Activated T-helper 2 cell treated with anti-CD3 and anti-CD28 coated beads, Interferon-gamma antibody, Interleukin-2, Interleukin-4, amounts not matched to agents 10 μg/mL and 5 μg/mL and 100 μg/mL, durations not matched to agents 14 hours and 24 hours and 36 hours (primary cell): ENCODE results near the gene HPD. TPM values are rescaled to one million over a fixed set of nuclear protein-coding genes. Genes with fewer than 3 reads are reported as not detected.
A peak's percentile ranks its signal among the peaks of the same experiment; 100 is the strongest.
"Not testable (repeated sequence)": the region's sequence is repeated elsewhere in the genome, so short reads cannot be mapped to it uniquely, and the experiment has no call there.

Experiments
- DNase-seq: peaks from one replicate; pipeline ENCODE4 v3.0.0; 2021; ENCODE audit warnings: low spot score
- H3K27ac Mint-ChIP-seq: one replicate; pipeline ENCODE4 v1.8.0; 2021; ENCODE audit warnings: mixed read lengths
- H3K27me3 Mint-ChIP-seq: one replicate; pipeline ENCODE4 v1.8.0; 2021; ENCODE audit warnings: low read depth, mixed read lengths
- H3K36me3 Mint-ChIP-seq: one replicate; pipeline ENCODE4 v1.8.0; 2021; ENCODE audit warnings: low read depth, mixed read lengths
- H3K4me1 Mint-ChIP-seq: one replicate; pipeline ENCODE4 v1.8.0; 2021; ENCODE audit warnings: low read depth, mixed read lengths
- H3K4me3 Mint-ChIP-seq: one replicate; pipeline ENCODE4 v1.8.0; 2021; ENCODE audit warnings: low read depth, mild to moderate bottlenecking, moderate library complexity, mixed read lengths
- H3K9me3 Mint-ChIP-seq: one replicate; pipeline ENCODE4 v1.8.0; 2021; ENCODE audit warnings: mixed read lengths
- intact Hi-C: fragments of 100-400 bp; cut with micrococcal nuclease; formaldehyde crosslinking; loops from one replicate; pipeline ENCODE4 v1.15.1; 2023
- total RNA-seq: library from RNA; stranded (reverse); gene quantifications from 2 replicates; pipeline ENCODE4 v1.2.3, GENCODE V29; 2022

HPD gene
- total RNA-seq, 1 donor from 2014 or later: not detected

- intact Hi-C loops: loop anchor here (1.0 to 10.0 kb wide), 5 partner anchors 31 to 173 kb away; partner anchors contain the start of genes CFAP251 and TMEM120B
Observed at GRCh38 chr12:121888083-121888477, 29.4 kb upstream of the HPD start.

GRCh38 chr12:121885129-121885528, 26.5 kb upstream of the HPD start:
- intact Hi-C loops: loop anchor here (10.0 kb wide), 1 partner anchor 170 kb away; the partner anchor contains the start of gene TMEM120B
- H3K36me3 Mint-ChIP-seq, H3K27ac Mint-ChIP-seq, H3K27me3 Mint-ChIP-seq, H3K9me3 Mint-ChIP-seq, DNase-seq, H3K4me3 Mint-ChIP-seq, H3K4me1 Mint-ChIP-seq: not testable (repeated sequence)

More at GRCh38 chr12:121888083-121888477, 29.4 kb upstream of the HPD start:
- Mint-ChIP-seq H3K9me3 (no peaks in the 10 kb centered on the region), H3K36me3 (peaks cover 22% of the 10 kb centered on the region), H3K27ac (peak overlapping the region; percentile 99), H3K4me1 (peaks cover 16% of the 10 kb centered on the region), H3K4me3 (peak overlapping the region; percentile 99), H3K27me3 (peaks cover 5% of the 10 kb centered on the region)
- DNase-seq: no peak

GRCh38 chr12:121883315-121883660, 24.6 kb upstream of the HPD start:
- no peak overlapping the region for H3K4me3 Mint-ChIP-seq

GRCh38 chr12:121876080-121876447, 17.4 kb upstream of the HPD start:
- H3K4me1 Mint-ChIP-seq, DNase-seq, H3K9me3 Mint-ChIP-seq, H3K27ac Mint-ChIP-seq, intact Hi-C loops, H3K36me3 Mint-ChIP-seq, H3K4me3 Mint-ChIP-seq, H3K27me3 Mint-ChIP-seq: not testable (repeated sequence)

More at GRCh38 chr12:121883315-121883660, 24.6 kb upstream of the HPD start:
- no peaks in the 10 kb centered on the region for H3K9me3 Mint-ChIP-seq
- no peak for DNase-seq
- intact Hi-C loops: loop anchor here (10.0 kb wide), 1 partner anchor 168 kb away; the partner anchor contains the start of gene TMEM120B
- H3K27me3 Mint-ChIP-seq: peaks cover 5% of the 10 kb centered on the region
- no peaks in the 10 kb centered on the region for H3K36me3 Mint-ChIP-seq
- peaks cover under 1% of the 10 kb centered on the region for H3K4me1 Mint-ChIP-seq
- no peak overlapping the region for H3K27ac Mint-ChIP-seq

- Mint-ChIP-seq H3K36me3 (no peaks in the 10 kb centered on the region), H3K27me3 (no peaks in the 10 kb centered on the region), H3K9me3 (no peaks in the 10 kb centered on the region), H3K27ac (no peak overlapping the region), H3K4me3 (no peak overlapping the region), H3K4me1 (no peaks in the 10 kb centered on the region)
- intact Hi-C loops: no loop called here
- DNase-seq: no peak
Observed at GRCh38 chr12:121875582-121875981, 16.9 kb upstream of the HPD start.

- Mint-ChIP-seq H3K4me3 (no peak overlapping the region), H3K4me1 (no peaks in the 10 kb centered on the region), H3K36me3 (no peaks in the 10 kb centered on the region), H3K9me3 (no peaks in the 10 kb centered on the region), H3K27ac (no peak overlapping the region), H3K27me3 (no peaks in the 10 kb centered on the region)
- no peak for DNase-seq
- intact Hi-C loops: no loop called here
Observed at GRCh38 chr12:121874071-121874470, 15.4 kb upstream of the HPD start.

GRCh38 chr12:121873216-121873569, 14.5 kb upstream of the HPD start:
- intact Hi-C loops: no loop called here
- H3K4me3 Mint-ChIP-seq: no peak overlapping the region

GRCh38 chr12:121872546-121873215, 14.0 kb upstream of the HPD start:
- no peaks in the 10 kb centered on the region for H3K4me1 Mint-ChIP-seq
- no peak for DNase-seq
- no peak overlapping the region for H3K4me3 Mint-ChIP-seq
- H3K27ac Mint-ChIP-seq: no peak overlapping the region
- no peaks in the 10 kb centered on the region for H3K9me3 Mint-ChIP-seq
- no peaks in the 10 kb centered on the region for H3K36me3 Mint-ChIP-seq
- intact Hi-C loops: no loop called here
- H3K27me3 Mint-ChIP-seq: no peaks in the 10 kb centered on the region

More at GRCh38 chr12:121873216-121873569, 14.5 kb upstream of the HPD start:
- Mint-ChIP-seq H3K27ac (no peak overlapping the region), H3K36me3 (no peaks in the 10 kb centered on the region), H3K9me3 (no peaks in the 10 kb centered on the region), H3K4me1 (no peaks in the 10 kb centered on the region), H3K27me3 (no peaks in the 10 kb centered on the region)
- no peak for DNase-seq

GRCh38 chr12:121871467-121871866, 12.8 kb upstream of the HPD start:
- no peaks in the 10 kb centered on the region for H3K36me3 Mint-ChIP-seq
- H3K4me3 Mint-ChIP-seq: no peak overlapping the region
- no peaks in the 10 kb centered on the region for H3K27me3 Mint-ChIP-seq
- DNase-seq: no peak
- no peak overlapping the region for H3K27ac Mint-ChIP-seq
- no peaks in the 10 kb centered on the region for H3K9me3 Mint-ChIP-seq
- no peaks in the 10 kb centered on the region for H3K4me1 Mint-ChIP-seq
- intact Hi-C loops: no loop called here

- H3K9me3 Mint-ChIP-seq, H3K27me3 Mint-ChIP-seq, H3K27ac Mint-ChIP-seq, H3K36me3 Mint-ChIP-seq, DNase-seq, H3K4me1 Mint-ChIP-seq, H3K4me3 Mint-ChIP-seq, intact Hi-C loops: not testable (repeated sequence)
Observed at GRCh38 chr12:121869229-121869628, 10.6 kb upstream of the HPD start.

GRCh38 chr12:121866331-121866730, 7.7 kb upstream of the HPD start:
- no peak for DNase-seq
- Mint-ChIP-seq H3K9me3 (no peaks in the 10 kb centered on the region), H3K4me3 (no peak overlapping the region), H3K27ac (no peak overlapping the region), H3K36me3 (no peaks in the 10 kb centered on the region), H3K27me3 (no peaks in the 10 kb centered on the region), H3K4me1 (no peaks in the 10 kb centered on the region)
- intact Hi-C loops: no loop called here

- DNase-seq: no peak
- Mint-ChIP-seq H3K27ac (no peak overlapping the region), H3K9me3 (no peaks in the 10 kb centered on the region), H3K4me3 (no peak overlapping the region), H3K36me3 (no peaks in the 10 kb centered on the region), H3K4me1 (no peaks in the 10 kb centered on the region), H3K27me3 (no peaks in the 10 kb centered on the region)
- intact Hi-C loops: no loop called here
Observed at GRCh38 chr12:121861636-121862254, 3.1 kb upstream of the HPD start.

GRCh38 chr12:121860699-121861098, 2.0 kb upstream of the HPD start:
- H3K4me3 Mint-ChIP-seq, H3K27ac Mint-ChIP-seq, H3K4me1 Mint-ChIP-seq, intact Hi-C loops, DNase-seq, H3K9me3 Mint-ChIP-seq, H3K27me3 Mint-ChIP-seq, H3K36me3 Mint-ChIP-seq: not testable (repeated sequence)
